GM21367 (cell line): Measurements from ENCODE around the gene TTLL12.
A peak's percentile ranks its signal among the peaks of the same experiment; 100 is the strongest.

Source experiments
- ATAC-seq: cut with Tn5 transposase; IDR thresholded peaks from one replicate; pipeline ENCODE4 v1.9.1; 2021; ENCODE audit not compliant: unreplicated experiment

The TTLL12 gene

GRCh38 chr22:43186272-43187170 is at the start of gene TTLL12:
Gene TTLL12, minus strand, starts transcription at chr22:43187134. Its CDS starts 65 bp downstream, at chr22:43187069.
- peak; percentile 43 for ATAC-seq

DNA sequence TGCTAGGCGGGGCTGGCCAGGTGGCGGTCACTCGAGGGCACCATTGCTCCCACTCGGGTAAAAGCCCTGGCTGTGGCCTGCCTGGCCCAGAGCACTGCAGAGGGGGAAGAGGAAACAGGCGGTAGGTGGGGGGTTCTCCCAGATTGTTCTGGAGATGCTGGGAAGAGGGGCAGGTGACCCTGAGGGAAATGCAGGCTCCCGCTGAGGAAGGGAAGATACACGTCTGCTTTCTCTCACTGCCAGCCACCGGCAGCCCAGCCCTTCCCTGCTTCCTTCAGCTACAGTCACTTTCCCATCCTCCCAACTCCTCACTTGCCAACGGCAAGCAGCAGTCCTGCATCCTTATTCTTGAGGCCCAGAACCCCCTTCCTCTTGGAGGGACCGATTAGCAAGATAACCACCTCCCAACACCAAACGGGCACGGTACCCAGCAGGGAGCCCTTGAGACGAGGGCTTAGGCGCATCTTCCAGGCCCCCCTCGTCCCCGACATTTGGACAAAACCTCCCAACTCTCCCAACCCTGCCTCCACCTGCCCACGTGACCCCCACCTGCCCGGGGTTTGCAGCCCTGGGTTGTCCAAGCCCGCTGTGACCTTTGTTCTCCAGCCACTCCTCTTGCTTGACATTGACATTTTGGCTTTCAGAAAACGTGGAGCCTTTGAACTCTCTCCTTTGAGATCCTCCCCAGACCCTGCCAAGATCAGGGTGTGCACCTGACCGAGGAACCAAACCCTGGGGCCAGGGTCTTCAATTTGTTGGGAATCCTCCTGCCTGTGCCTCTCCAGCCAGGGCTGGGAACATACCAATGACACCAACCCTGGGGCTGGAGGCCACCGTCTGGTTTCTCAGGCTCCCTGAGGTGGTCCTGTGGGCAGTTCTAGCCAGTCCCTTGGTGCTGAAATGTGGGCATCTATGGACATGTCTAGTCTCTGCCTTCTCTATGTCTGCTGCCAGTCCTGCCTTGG is 48.8 kb upstream of the TTLL12 start:
- no peak for ATAC-seq

- ATAC-seq, result no peak
Measured at GRCh38 chr22:43234264-43234988, 47.5 kb upstream of the TTLL12 start.

- no peak for ATAC-seq
Measured at GRCh38 chr22:43233529-43233928, 46.6 kb upstream of the TTLL12 start.

GRCh38 chr22:43232445-43232844 is 45.5 kb upstream of the TTLL12 start:
- ATAC-seq, result no peak

- ATAC-seq, result no peak
Measured at GRCh38 chr22:43231724-43232034, 44.7 kb upstream of the TTLL12 start.

- no peak for ATAC-seq
Measured at GRCh38 chr22:43230971-43231723, 44.2 kb upstream of the TTLL12 start.

GRCh38 chr22:43230571-43230970 is 43.6 kb upstream of the TTLL12 start:
- no peak for ATAC-seq

DNA sequence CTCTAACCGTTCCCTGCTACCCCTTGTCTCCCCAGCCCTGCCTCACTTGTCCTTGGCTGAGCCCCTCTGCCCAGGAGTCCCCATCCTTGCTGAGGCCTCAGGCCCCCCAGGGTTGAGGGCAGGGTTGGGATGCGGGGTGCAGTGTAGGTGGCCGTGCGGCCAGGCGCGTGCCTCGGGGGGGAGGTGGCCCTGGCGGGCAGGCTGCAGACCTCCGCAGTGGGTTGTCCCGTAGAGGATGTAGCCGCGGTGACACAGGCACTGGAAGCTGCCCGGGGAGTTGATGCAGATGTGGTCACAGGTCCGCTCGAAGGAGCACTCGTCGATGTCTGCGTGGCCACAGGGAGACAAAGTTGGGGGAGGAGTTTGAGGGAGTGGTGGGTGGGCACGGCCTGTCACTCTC is 41.9 kb upstream of the TTLL12 start:
- ATAC-seq, result no peak

DNA sequence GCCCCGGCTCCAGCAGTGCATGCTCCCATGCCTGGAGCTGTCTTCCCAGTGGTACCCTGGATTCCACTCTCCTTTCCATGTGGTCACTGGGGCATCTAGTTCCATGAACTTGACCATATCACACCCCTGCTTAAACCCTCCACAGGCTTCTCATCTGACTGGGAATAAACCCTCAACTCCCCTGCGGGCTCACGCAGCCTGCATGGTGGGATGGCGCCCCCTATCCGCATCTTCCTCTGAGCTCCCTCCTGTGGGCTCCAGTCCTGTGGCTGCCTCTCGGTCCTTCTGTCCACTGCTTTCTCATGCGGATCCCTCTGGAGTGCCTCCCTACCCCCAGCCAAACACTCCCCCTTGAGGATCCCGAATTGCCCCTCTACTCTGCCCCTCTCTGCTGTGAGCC is 41.4 kb upstream of the TTLL12 start:
- no peak for ATAC-seq

GRCh38 chr22:43227239-43227630 is 40.3 kb upstream of the TTLL12 start:
- ATAC-seq, result no peak

DNA sequence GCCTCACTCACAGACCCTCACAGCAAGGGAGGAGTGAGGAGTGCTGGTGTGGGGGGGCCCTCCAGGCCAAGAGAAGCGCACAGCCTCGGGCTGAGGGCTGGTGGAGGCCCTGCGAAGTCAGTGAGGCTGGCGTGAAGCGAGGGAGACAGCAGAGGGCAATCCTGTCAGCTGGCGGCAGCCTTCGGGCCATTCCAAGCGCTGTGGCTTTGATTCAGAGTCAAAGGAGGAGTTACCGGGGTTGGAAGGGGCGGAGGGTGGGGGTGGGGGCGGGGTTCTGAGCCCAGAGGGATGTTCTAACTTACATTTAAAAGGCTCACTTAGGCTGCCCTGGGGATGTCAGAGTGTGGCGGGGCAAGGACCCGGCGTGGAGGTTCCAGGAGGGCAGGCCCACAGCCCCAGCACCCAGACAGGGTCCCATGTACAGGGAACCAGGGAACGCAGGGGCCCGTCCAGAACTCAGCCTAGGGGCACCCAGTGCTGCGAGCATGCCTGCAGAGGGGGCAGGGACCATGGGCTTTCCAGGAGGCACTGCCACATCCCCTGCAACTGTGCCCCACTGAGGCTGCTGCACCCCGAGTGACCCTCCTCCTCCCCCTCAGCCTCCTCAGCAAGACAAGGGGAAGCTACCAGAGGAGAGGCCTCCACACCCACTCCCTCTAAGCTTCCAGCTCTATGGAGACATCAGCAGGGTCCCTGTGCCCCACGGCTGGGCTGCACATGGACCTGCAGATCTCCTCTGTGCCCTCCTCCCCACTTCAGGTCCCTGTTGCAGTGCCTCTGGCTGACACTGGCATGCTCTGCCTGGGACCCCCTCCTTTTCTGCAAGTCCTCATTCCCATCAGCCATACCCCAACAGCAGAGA is 39.7 kb upstream of the TTLL12 start:
- ATAC-seq, result no peak

DNA sequence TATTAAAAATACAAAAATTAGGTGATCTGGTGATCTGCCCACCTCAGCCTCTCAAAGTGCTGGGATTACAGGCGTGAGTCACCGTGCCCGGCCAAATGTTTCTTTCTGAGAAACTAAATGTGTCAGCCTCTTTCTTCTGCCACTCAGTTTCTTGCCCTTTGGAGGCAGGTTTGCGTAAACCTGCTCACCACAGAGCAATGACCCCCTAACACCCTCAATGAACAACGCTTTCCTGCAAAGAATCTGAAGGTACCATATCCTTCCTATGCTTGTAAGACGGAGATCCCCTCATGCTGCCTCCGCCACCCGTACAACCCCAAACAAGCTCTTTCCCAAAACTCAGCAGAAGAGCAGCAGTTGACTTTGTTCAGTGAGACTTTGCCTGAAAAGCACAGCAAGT is 38.7 kb upstream of the TTLL12 start:
- ATAC-seq, result no peak

GRCh38 chr22:43222987-43223386 is 36.1 kb upstream of the TTLL12 start:
- ATAC-seq, result no peak

DNA sequence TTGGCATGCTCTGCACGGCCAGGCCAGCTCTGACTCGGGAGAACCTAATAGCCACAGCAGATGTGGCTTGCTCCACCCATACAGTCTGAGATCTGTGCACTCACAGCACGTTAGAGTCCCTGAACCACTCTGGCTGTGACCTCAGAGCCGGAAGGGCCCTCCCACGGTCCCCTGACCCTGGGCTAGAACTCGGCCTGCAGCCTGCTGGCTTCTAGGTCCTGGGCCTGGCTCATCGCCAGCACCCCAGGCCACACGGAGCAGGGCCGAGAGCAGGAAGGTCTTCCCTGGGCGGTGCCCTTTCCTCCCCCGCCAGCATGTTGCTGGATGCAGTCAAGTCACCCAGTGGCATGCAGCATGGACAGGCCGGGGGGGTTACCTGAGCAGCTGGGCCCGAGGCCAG is 35.3 kb upstream of the TTLL12 start:
- ATAC-seq, result no peak

DNA sequence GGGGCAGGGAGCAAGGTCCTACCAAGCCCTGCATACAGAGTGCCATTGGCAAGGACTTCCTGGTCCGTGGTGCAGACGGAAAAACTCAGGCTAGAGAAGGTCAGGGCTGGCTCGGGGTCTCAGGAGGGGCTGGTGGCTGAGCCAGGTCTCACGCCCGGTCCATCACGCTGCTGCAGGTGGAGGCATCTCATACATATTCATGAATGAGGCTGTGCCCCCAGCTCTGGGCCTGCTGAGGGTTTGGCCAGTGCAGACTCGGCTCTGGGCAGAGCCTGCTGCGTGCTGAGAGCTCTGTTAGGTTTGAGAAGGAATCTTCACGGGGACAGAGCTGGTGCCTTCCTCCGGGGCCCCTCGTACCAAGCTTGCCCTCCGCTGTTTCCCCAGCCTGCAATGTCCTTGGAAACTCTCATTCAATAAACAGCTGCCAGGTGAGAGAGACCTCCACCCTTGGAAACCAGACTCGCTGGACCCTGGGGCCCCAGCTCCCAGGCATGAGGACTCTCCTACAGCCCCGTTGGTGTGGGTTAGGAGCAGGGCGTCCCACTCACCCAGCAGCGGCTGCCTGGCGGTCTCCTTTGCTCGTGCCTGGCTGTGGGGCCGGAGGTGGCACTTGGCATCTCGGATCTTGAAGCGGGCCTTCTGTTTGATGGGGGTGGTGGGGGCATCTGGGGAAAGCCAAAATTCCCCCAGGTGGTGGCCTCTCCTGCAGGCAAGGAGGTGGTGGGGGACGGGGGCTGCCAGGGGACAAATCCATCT is 33.9 kb upstream of the TTLL12 start:
- ATAC-seq, result no peak

- no peak for ATAC-seq
Measured at GRCh38 chr22:43218786-43219185, 31.9 kb upstream of the TTLL12 start.

DNA sequence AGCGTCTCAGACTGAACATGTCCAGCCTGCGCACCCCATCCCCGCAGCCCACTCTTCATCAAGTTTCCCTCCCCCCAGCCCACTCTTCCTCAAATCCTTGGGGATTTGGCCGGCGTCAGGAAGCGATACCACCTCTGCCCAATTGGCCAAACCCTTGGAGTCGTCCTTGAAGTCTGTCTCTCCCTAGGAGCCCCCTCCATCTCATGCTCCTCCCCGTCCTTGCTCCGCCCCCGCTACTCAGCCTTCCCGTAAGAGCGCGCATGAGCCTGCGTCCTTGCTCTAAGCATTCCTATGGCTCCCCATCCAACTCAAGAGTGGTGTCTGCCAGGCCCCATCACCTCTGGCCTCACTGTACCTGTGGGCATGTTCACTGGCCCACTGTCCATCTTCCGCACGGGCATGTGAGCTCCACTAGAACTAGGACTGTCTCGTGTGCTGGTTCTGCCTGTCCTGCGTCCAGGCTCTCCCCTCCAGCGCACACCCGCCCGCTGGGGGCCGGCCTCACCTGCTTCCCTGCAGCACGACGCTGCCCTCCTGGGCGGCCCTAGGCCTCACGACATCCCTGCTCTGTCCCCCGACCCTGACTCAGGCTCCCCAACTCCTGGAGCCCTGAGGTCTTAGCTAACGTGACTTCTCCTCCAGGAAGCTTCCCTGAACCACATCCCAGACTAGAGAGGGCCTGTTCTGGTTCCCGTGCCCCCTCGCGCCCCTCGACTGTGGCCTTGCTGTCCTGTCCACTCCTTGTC is 30.5 kb upstream of the TTLL12 start:
- no peak for ATAC-seq
